GM23338 (cell line): Measurements from ENCODE around the gene HOXA1. TPM values are rescaled to one million over a fixed set of nuclear protein-coding genes. Genes with fewer than 3 reads are reported as not detected.

Experiments used
- ATAC-seq: fragments of 200-7000 bp; cut with Tn5 transposase; 3 replicates; pipeline ENCODE4 v1.9.1; 2020
- DNase-seq: peaks from one replicate; pipeline ENCODE4 v3.0.0-alpha.2; 2015; ENCODE audit warnings: low spot score
- H2AFZ ChIP-seq: fragments of 200-600 bp; sonication (generic); 2 replicates; pipeline ENCODE4 v1.8.0; 2016; ENCODE audit warnings: antibody characterized with exemption, mild to moderate bottlenecking, moderate library complexity
- H3F3A ChIP-seq: fragments of 200-600 bp; sonication (generic); replicated peaks from 2 replicates; pipeline ENCODE4 v1.8.0; 2017; ENCODE audit warnings: antibody characterized with exemption, mixed run types, low read depth
- H3K27ac ChIP-seq: fragments of 200-600 bp; sonication (generic); 2 replicates; pipeline ENCODE4 v1.6.1; 2016; ENCODE audit warnings: low read depth
- H3K27me3 ChIP-seq: fragments of 200-600 bp; sonication (generic); 2 replicates; pipeline ENCODE4 v1.8.0; 2016; ENCODE audit warnings: mild to moderate bottlenecking, mixed run types, moderate library complexity; ENCODE audit not compliant: insufficient read depth
- H3K36me3 ChIP-seq: fragments of 200-600 bp; sonication (generic); 2 replicates; pipeline ENCODE4 v1.8.0; 2016; ENCODE audit warnings: mild to moderate bottlenecking; ENCODE audit not compliant: insufficient read depth
- H3K4me1 ChIP-seq: fragments of 200-600 bp; sonication (generic); 2 replicates; pipeline ENCODE4 v1.8.0; 2016; ENCODE audit warnings: mild to moderate bottlenecking, moderate library complexity; ENCODE audit not compliant: insufficient read depth
- H3K4me2 ChIP-seq: fragments of 200-600 bp; sonication (generic); 2 replicates; pipeline ENCODE4 v1.7.1; 2017; ENCODE audit warnings: mixed run types
- H3K4me3 ChIP-seq: fragments of 200-600 bp; sonication (generic); 2 replicates; pipeline ENCODE4 v1.6.1; 2016; ENCODE audit warnings: mixed run types
- H3K79me2 ChIP-seq: fragments of 200-600 bp; sonication (generic); replicated peaks from 2 replicates; pipeline ENCODE4 v1.8.0; 2017; ENCODE audit warnings: mild to moderate bottlenecking; ENCODE audit not compliant: insufficient read depth
- H3K9me2 ChIP-seq: fragments of 200-600 bp; sonication (generic); 2 replicates; pipeline ENCODE4 v1.8.0; 2017; ENCODE audit not compliant: insufficient read depth
- H4K20me1 ChIP-seq: fragments of 200-600 bp; sonication (generic); replicated peaks from 2 replicates; pipeline ENCODE4 v1.8.0; 2017; ENCODE audit warnings: mild to moderate bottlenecking; ENCODE audit not compliant: insufficient read depth
- H3K27ac Mint-ChIP-seq: 2 replicates; pipeline ENCODE4 v1.8.0; 2020; ENCODE audit warnings: inconsistent platforms, mild to moderate bottlenecking, moderate library complexity, mixed read lengths
- H3K27me3 Mint-ChIP-seq: 3 replicates; pipeline ENCODE4 v1.8.0; 2022; ENCODE audit warnings: low read depth, mild to moderate bottlenecking, moderate library complexity, mixed read lengths, inconsistent platforms; ENCODE audit not compliant: insufficient read depth, poor library complexity
- H3K36me3 Mint-ChIP-seq: 3 replicates; pipeline ENCODE4 v1.8.0; 2021; ENCODE audit warnings: low read depth, mild to moderate bottlenecking, inconsistent platforms, moderate library complexity, mixed read lengths
- H3K4me1 Mint-ChIP-seq: 3 replicates; pipeline ENCODE4 v1.8.0; 2020; ENCODE audit warnings: mild to moderate bottlenecking, inconsistent platforms, mixed read lengths
- H3K4me3 Mint-ChIP-seq: 3 replicates; pipeline ENCODE4 v1.8.0; 2021; ENCODE audit warnings: moderate library complexity, mild to moderate bottlenecking, inconsistent platforms, mixed read lengths
- H3K9me3 Mint-ChIP-seq: 3 replicates; pipeline ENCODE4 v1.8.0; 2020; ENCODE audit warnings: moderate library complexity, mild to moderate bottlenecking, inconsistent platforms, mixed read lengths
- CREB1 ChIP-seq: fragments of 250-450 bp; sonication (Bioruptor Pico); IDR thresholded peaks from 2 replicates; pipeline ENCODE4 v1.5.0; 2020; ENCODE audit warnings: low read depth, mild to moderate bottlenecking, moderate library complexity
- EZH2 ChIP-seq: fragments of 200-600 bp; sonication (generic); IDR thresholded peaks from one replicate; pipeline ENCODE4 v1.8.0; 2017; ENCODE audit warnings: antibody characterized with exemption, mild to moderate bottlenecking, low read depth; ENCODE audit not compliant: unreplicated experiment
- EZH2phosphoT487 ChIP-seq: fragments of 200-600 bp; sonication (generic); IDR thresholded peaks from one replicate; pipeline ENCODE4 v1.8.1; 2018; ENCODE audit warnings: antibody characterized with exemption; ENCODE audit not compliant: unreplicated experiment
- JUNB ChIP-seq: IDR thresholded peaks from one replicate; pipeline ENCODE4 v1.6.1; 2016; ENCODE audit warnings: antibody characterized with exemption; ENCODE audit not compliant: unreplicated experiment
- POLR2AphosphoS5 ChIP-seq: IDR thresholded peaks from 2 replicates; pipeline ENCODE4 v1.6.1; 2016; ENCODE audit warnings: antibody characterized with exemption, low read depth
- REST ChIP-seq: IDR thresholded peaks from one replicate; pipeline ENCODE4 v1.6.1; 2018; ENCODE audit warnings: antibody characterized with exemption; ENCODE audit not compliant: unreplicated experiment
- polyA plus RNA-seq: library from polyadenylated mRNA; unstranded; fragments of >200 nt; fragmentation: Nextera tagmentation; extraction: Ambion mirVana; gene quantifications from 2 replicates; pipeline ENCODE4 v1.2.1, GENCODE V29; 2016
- total RNA-seq: library from RNA; depleted of rRNA; stranded (reverse); fragments of >200 nt; shearing (Covaris generic); gene quantifications from 2 replicates; pipeline ENCODE4 v1.2.3, GENCODE V29; 2014
- TF ChIP-seq, protein P1 (sequence below), 2 experiments: fragments of 200-600 bp in 1 of 2; sonication (generic) in 1 of 2; conservative IDR thresholded peaks; 2 replicates each; pipeline versions ENCODE4 v1.5.1 to v1.6.1; 2016 to 2017; ENCODE audit warnings: antibody characterized with exemption in 2 of 2, low read depth in 2 of 2, mild to moderate bottlenecking in 2 of 2, moderate library complexity in 1 of 2
- TF ChIP-seq, protein P2 (sequence below): IDR thresholded peaks from 2 replicates; pipeline ENCODE4 v1.6.1; 2016; ENCODE audit warnings: antibody characterized with exemption

The HOXA1 gene
- total and polyA plus RNA-seq, 2 experiments from 2014 or later, result not detected

DNA sequence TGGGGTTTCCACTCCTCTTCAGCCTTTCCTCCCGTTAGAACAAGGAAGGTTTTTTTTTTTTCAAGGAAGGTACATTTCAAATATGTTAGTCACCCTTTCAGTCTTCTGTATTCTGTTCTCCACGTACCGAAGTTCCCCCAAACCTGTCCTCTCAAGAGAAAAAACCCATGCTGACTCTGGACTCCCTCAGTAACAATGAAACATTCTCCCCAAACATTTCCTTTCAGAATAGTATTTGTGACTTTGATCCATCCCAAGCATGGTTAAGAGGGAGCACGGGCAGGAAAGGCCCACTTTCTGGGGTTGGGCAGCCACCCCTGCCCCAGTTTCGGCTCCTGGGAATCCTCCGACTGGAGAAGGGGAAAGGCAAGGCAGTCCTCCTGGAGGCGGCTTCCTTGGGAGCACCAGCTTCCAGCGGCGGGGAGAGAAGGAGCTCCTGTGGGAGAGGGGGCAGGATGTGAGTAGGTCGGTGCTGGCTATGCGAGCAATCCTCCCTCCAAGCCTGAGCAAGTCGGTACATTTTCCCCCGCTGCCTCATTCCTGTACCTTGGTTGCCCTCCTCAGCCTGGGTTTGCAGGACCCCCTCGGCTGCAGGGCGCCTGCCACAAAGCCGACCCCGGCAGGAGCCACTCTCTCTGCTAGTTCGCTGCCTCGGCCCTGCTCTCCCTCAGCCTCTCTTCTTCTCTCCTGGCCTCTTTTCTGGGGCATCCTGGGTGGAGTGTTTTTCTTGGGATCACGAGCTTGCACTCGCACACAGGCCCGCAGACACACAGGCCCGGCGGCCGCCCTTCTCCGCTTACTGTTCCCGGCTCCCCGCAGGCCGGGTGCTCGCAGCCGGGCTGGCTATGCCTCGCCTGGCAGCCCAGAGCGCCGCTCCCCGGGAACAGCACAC is 2.1 kb upstream of the HOXA1 start:
- no peak overlapping the region for H3K27ac ChIP-seq
- H4K20me1 ChIP-seq, result peaks cover 57% of the 10 kb centered on the region
- peaks cover 100% of the 10 kb centered on the region for H3K27me3 ChIP-seq
- DNase-seq, result peak; percentile 36
- peaks cover 100% of the 10 kb centered on the region for H3K27me3 Mint-ChIP-seq
- H3K4me1 ChIP-seq, result peaks cover 59% of the 10 kb centered on the region
- H3K9me2 ChIP-seq, result no peaks in the 10 kb centered on the region
- TF ChIP-seq EZH2phosphoT487, result peak; percentile 78
- no peak for TF ChIP-seq REST
- peak; percentile 91 for TF ChIP-seq EZH2
- TF ChIP-seq, protein P1, sequence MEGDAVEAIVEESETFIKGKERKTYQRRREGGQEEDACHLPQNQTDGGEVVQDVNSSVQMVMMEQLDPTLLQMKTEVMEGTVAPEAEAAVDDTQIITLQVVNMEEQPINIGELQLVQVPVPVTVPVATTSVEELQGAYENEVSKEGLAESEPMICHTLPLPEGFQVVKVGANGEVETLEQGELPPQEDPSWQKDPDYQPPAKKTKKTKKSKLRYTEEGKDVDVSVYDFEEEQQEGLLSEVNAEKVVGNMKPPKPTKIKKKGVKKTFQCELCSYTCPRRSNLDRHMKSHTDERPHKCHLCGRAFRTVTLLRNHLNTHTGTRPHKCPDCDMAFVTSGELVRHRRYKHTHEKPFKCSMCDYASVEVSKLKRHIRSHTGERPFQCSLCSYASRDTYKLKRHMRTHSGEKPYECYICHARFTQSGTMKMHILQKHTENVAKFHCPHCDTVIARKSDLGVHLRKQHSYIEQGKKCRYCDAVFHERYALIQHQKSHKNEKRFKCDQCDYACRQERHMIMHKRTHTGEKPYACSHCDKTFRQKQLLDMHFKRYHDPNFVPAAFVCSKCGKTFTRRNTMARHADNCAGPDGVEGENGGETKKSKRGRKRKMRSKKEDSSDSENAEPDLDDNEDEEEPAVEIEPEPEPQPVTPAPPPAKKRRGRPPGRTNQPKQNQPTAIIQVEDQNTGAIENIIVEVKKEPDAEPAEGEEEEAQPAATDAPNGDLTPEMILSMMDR (conservative IDR thresholded peaks at IDR 0.05; ENCODE audit: low read depth in 2 of 2), result peak in 1 of 2 experiments; percentile 31; a peak in 1 of 4 replicates
- ATAC-seq, result peak; percentile 40
- H3K4me3 ChIP-seq, result no peak overlapping the region
- peak overlapping the region; percentile 84 for H3K4me2 ChIP-seq
- no peaks in the 10 kb centered on the region for H3K79me2 ChIP-seq
- peaks cover 8% of the 10 kb centered on the region; the same call in 2 of the 3 replicates for H3K9me3 Mint-ChIP-seq
- H3K4me1 Mint-ChIP-seq, result peaks cover 58% of the 10 kb centered on the region
- H2AFZ ChIP-seq, result no peak overlapping the region
- peak overlapping the region; percentile 58; the same call in 1 of the 3 replicates for H3K4me3 Mint-ChIP-seq
- peaks cover 55% of the 10 kb centered on the region for H3F3A ChIP-seq
- H3K27ac Mint-ChIP-seq, result no peak overlapping the region
- H3K36me3 ChIP-seq, result no peaks in the 10 kb centered on the region
- no peaks in the 10 kb centered on the region for H3K36me3 Mint-ChIP-seq

- no peaks in the 10 kb centered on the region for H3K9me2 ChIP-seq
- peak overlapping the region; percentile 84 for H3K4me2 ChIP-seq
- H3K4me3 Mint-ChIP-seq, result peak overlapping the region; percentile 69
- H4K20me1 ChIP-seq, result peaks cover 58% of the 10 kb centered on the region
- no peaks in the 10 kb centered on the region for H3K79me2 ChIP-seq
- DNase-seq, result peak; percentile 47
- H3K27me3 ChIP-seq, result peaks cover 100% of the 10 kb centered on the region
- peaks cover 67% of the 10 kb centered on the region for H3K4me1 ChIP-seq
- H3K9me3 Mint-ChIP-seq, result peaks cover 8% of the 10 kb centered on the region; the same call in 2 of the 3 replicates
- H3K27ac ChIP-seq, result no peak overlapping the region
- peak overlapping the region; percentile 60 for H3K4me3 ChIP-seq
- peak overlapping the region; percentile 60; the same call in 1 of the 2 replicates for H2AFZ ChIP-seq
- no peak overlapping the region for H3K27ac Mint-ChIP-seq
- H3K36me3 ChIP-seq, result no peaks in the 10 kb centered on the region
- H3K36me3 Mint-ChIP-seq, result no peaks in the 10 kb centered on the region
- peaks cover 100% of the 10 kb centered on the region for H3K27me3 Mint-ChIP-seq
- peaks cover 55% of the 10 kb centered on the region for H3F3A ChIP-seq
- no peak for ATAC-seq
- H3K4me1 Mint-ChIP-seq, result peaks cover 62% of the 10 kb centered on the region
- peak; percentile 68 for TF ChIP-seq EZH2
- TF ChIP-seq, protein P2, sequence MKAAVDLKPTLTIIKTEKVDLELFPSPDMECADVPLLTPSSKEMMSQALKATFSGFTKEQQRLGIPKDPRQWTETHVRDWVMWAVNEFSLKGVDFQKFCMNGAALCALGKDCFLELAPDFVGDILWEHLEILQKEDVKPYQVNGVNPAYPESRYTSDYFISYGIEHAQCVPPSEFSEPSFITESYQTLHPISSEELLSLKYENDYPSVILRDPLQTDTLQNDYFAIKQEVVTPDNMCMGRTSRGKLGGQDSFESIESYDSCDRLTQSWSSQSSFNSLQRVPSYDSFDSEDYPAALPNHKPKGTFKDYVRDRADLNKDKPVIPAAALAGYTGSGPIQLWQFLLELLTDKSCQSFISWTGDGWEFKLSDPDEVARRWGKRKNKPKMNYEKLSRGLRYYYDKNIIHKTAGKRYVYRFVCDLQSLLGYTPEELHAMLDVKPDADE, result no peak
- no peak for TF ChIP-seq POLR2AphosphoS5
- TF ChIP-seq JUNB, result no peak
- TF ChIP-seq, protein P1 (conservative IDR thresholded peaks at IDR 0.05; ENCODE audit: low read depth in 2 of 2), result no peak
- no peak for TF ChIP-seq CREB1
These were observed 1.1 kb upstream of the HOXA1 start for GRCh38 chr7:27096768-27097514.
